ENCODE data around the gene KRT14. TPM values are rescaled to one million over a fixed set of nuclear protein-coding genes. Genes with fewer than 3 reads are reported as not detected.
A peak's percentile ranks its signal among the peaks of the same experiment; 100 is the strongest.
"Not testable (repeated sequence)": the region's sequence is repeated elsewhere in the genome, so short reads cannot be mapped to it uniquely, and the experiment has no call there.

KRT14 gene
- total RNA-seq, 1 donor from 2014 or later = not detected

DNA sequence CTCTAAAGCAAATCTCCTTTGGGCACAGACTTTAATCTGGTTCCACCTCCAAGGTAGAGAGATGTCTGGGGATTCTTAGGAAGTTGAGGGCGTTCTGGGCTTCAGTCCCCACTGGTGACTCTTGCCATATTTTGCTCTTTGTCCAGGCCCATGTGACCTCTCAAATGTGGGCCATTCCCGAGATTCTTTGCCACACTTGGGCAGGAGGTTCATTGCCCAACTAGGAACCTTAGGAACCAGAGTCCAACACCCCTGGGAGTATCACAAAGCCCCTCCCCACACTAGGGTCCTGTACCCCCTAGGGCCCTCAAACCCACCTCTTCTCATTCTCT, 6.5 kb downstream of the KRT14 start:
- TF ChIP-seq CTCF (conservative IDR thresholded peaks at IDR 0.05; ENCODE audit: low read depth, low read length) = no peak
- no peak overlapping the region for H3K4me3 ChIP-seq (ENCODE audit: low read depth, low read length)
- DNase-seq (ENCODE audit: low read depth) = no peak

DNA sequence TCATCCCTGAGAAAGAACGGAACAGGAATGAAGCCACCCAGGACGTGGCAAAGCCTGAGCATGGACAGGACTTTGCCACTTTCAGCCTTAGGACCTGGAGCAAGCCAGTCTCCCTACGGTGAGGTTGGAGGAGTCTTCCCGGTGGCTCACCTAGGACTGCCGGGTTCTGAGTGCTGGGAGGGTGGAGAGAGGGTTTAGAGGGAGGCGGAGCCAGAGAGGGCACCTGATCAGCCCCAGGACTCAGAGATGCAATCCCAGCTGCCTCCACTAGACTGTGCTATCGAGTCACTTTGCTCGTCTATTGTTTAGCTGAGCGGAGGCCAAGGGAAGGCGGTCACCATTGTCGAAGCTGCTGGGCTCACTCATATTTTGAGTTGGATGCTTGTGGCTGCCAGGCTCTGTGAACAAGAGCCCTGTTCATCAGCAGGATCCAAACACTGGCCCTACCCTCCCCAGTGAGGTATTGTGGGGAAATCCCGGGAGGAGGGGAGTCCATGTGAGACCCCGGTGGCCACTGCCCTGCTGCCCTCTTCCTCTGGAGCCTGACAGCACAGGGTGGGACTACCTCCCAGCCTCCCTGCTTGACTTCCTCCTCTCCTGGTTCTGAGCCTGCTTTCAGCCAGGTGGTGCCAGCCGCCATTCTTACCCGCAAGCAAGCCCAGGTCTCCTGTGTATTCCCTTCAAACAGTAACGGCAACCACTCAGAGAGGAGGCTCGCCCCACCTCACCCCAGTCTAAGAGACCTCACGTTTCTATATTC, 7.0 kb downstream of the KRT14 start:
- peak; percentile 91 for TF ChIP-seq CTCF (conservative IDR thresholded peaks at IDR 0.05; ENCODE audit: low read depth, low read length)
- peak overlapping the region; percentile 12 for H3K4me3 ChIP-seq (ENCODE audit: low read depth, low read length)
- peak; percentile 32 for DNase-seq (ENCODE audit: low read depth)

GRCh38 chr17:41578971-41579370, 7.7 kb downstream of the KRT14 start:
- H3K4me3 ChIP-seq (ENCODE audit: low read depth, low read length) = no peak overlapping the region
- no peak for DNase-seq (ENCODE audit: low read depth)
- TF ChIP-seq CTCF (conservative IDR thresholded peaks at IDR 0.05; ENCODE audit: low read depth, low read length) = no peak

- no peak for DNase-seq (ENCODE audit: low read depth)
- TF ChIP-seq CTCF (conservative IDR thresholded peaks at IDR 0.05; ENCODE audit: low read depth, low read length) = no peak
- H3K4me3 ChIP-seq (ENCODE audit: low read depth, low read length) = no peak overlapping the region
Observed at GRCh38 chr17:41578538-41578937, 8.2 kb downstream of the KRT14 start.

DNA sequence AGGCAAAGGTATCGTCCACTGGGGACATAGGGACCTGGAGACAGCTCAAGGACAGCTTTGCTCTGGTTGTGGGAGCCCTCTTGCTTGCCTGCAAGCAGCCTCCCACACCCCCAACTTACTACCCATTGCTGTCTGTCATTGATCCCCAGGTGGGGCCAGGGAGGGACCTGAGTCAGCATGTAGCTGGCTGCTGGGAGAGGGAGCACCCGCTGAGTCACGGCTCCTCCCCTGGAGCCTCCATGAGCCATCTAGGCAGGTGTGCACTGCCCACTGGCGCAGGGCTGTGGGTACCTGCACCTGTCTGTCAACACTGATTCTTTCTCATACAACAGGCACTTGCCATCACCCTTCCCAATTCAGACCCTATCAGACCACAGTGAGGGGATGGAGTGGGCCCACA, 10.0 kb downstream of the KRT14 start:
- H3K4me3 ChIP-seq (ENCODE audit: low read depth, low read length); DNase-seq (ENCODE audit: low read depth): not testable (repeated sequence)

DNA sequence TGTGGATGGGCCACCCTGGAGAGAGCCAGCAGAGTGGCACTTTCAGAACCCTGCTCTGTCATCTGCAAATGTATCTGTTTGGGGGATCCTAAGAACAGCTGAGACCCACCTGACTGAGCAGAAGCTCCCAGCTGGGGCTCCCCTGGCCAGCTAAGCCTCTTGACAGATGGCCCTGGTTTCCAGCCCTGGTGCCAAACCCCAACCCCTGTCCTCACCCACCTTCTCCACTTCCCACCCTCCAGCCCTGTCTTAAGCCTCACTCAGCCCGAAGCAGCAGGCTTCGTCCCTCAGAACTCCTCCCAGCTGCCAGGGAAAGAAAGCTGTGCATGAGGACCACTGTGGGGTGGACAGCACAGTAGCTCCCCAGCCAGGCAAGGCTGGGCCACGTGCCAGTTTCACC, 11.4 kb downstream of the KRT14 start:
- TF ChIP-seq CTCF (conservative IDR thresholded peaks at IDR 0.05; ENCODE audit: low read depth, low read length) = no peak
- DNase-seq (ENCODE audit: low read depth) = no peak
- no peak overlapping the region for H3K4me3 ChIP-seq (ENCODE audit: low read depth, low read length)

GRCh38 chr17:41571561-41572434, 14.9 kb downstream of the KRT14 start, which contains the start of gene KRT9:
Gene KRT9, minus strand, starts transcription at chr17:41572059. Its CDS starts 67 bp downstream, at chr17:41571992.
- TF ChIP-seq CTCF (conservative IDR thresholded peaks at IDR 0.05; ENCODE audit: low read depth, low read length) = no peak
- H3K4me3 ChIP-seq (ENCODE audit: low read depth, low read length) = no peak within 1 kb of the TSS
- DNase-seq (ENCODE audit: low read depth) = no peak

All from epithelial cell of proximal tubule (primary cell).